Measurements from ENCODE around the gene BBOX1.
"Not testable (repeated sequence)": the region's sequence is repeated elsewhere in the genome, so short reads cannot be mapped to it uniquely, and the experiment has no call there.

BBOX1 gene

GRCh38 chr11:27081056-27081455, 40.4 kb downstream of the BBOX1 start:
- DNase-seq (ENCODE audit: insufficient read length, low spot score) = no peak

GRCh38 chr11:27083241-27083640, 42.6 kb downstream of the BBOX1 start:
- DNase-seq (ENCODE audit: insufficient read length, low spot score) = no peak
- FAIRE-seq = no peak

More at GRCh38 chr11:27081056-27081455, 40.4 kb downstream of the BBOX1 start:
- no peak for FAIRE-seq

GRCh38 chr11:27083782-27084181, 43.2 kb downstream of the BBOX1 start:
- FAIRE-seq (no peak), DNase-seq (ENCODE audit: insufficient read length, low spot score) (no peak)

GRCh38 chr11:27084518-27084917, 43.9 kb downstream of the BBOX1 start:
- no peak for FAIRE-seq
- no peak for DNase-seq (ENCODE audit: insufficient read length, low spot score)

GRCh38 chr11:27085111-27085510, 44.5 kb downstream of the BBOX1 start:
- DNase-seq (ENCODE audit: insufficient read length, low spot score) (no peak), FAIRE-seq (no peak)

DNA sequence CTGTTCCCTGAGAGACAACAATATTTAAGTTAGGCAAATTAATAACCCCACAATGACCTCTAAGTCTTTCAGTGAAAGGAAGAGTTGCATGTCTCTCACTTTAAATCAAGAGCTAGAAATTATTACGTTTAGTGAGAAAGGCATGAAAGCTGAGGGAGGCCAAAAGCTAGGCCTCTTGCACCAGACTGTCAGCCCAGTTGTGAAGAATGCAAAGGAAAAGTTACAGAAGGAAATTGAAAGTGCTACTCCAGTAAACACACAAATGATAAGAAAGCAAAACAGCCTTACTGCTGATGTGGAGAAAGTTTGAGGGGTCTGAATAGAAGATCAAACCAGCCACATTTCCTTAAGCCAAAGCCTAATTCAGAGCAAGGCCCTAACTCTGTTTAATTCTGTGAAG, 45.0 kb downstream of the BBOX1 start:
- DNase-seq (ENCODE audit: insufficient read length, low spot score) (no peak), FAIRE-seq (no peak)

GRCh38 chr11:27087432-27087831, 46.8 kb downstream of the BBOX1 start:
- no peak for FAIRE-seq
- DNase-seq (ENCODE audit: insufficient read length, low spot score) = no peak

DNA sequence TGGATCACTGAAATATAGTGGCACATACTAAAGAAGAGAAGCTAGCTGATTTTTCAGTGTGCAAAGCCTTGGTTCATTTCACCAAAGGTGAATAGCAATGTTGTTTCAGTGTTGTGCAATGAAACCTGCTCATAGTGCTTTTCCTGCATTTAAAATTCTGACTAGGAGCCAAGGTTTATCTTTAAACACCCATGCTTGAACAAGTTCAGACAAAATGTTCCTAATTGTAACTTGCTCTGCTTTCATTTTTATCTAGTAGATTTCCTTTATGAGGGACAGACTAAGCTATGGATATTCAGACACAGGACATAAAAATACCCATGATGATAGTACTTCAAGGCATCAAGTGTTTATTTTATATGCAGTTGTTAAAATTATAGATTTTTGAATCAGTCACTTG, 47.7 kb downstream of the BBOX1 start:
- no peak for DNase-seq (ENCODE audit: insufficient read length, low spot score)
- no peak for FAIRE-seq

DNA sequence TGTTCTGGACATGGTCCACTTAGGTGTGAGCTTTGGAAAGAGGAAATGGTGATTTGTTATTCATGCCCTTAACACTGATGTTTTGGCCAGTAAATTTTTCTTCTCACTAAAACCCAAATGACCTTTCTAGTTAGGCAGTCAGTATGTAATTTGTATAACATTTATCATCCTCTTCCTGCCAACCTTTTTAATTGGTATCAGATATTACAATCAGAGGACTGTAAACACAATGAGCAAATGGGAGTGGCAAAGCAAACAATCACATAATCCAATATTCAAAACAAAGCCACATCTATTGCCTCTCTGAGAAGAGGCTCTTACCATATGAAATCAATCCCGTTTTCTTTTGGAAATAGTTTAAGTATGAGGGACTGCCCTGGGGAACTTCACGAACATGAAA, 49.1 kb downstream of the BBOX1 start:
- no peak for DNase-seq (ENCODE audit: insufficient read length, low spot score)
- FAIRE-seq = no peak

GRCh38 chr11:27090357-27090948, 49.8 kb downstream of the BBOX1 start:
- FAIRE-seq; DNase-seq (ENCODE audit: insufficient read length, low spot score): not testable (repeated sequence)

- DNase-seq (ENCODE audit: insufficient read length, low spot score) = no peak
- no peak for FAIRE-seq
Observed at GRCh38 chr11:27094120-27094519, 53.5 kb downstream of the BBOX1 start.

- DNase-seq (ENCODE audit: insufficient read length, low spot score) (no peak), FAIRE-seq (no peak)
Observed at GRCh38 chr11:27095059-27095458, 54.4 kb downstream of the BBOX1 start.

- DNase-seq (ENCODE audit: insufficient read length, low spot score) = no peak
- no peak for FAIRE-seq
Observed at GRCh38 chr11:27095887-27096286, 55.3 kb downstream of the BBOX1 start.

GRCh38 chr11:27097551-27097950, 56.9 kb downstream of the BBOX1 start:
- FAIRE-seq = no peak
- DNase-seq (ENCODE audit: insufficient read length, low spot score) = no peak

- DNase-seq (ENCODE audit: insufficient read length, low spot score) (no peak), FAIRE-seq (no peak)
Observed at GRCh38 chr11:27100534-27100933, 59.9 kb downstream of the BBOX1 start.

GRCh38 chr11:27107548-27107947, 66.9 kb downstream of the BBOX1 start:
- no peak for DNase-seq (ENCODE audit: insufficient read length, low spot score)

GRCh38 chr11:27108809-27109208, 68.2 kb downstream of the BBOX1 start:
- DNase-seq (ENCODE audit: insufficient read length, low spot score) (no peak), FAIRE-seq (no peak)

More at GRCh38 chr11:27107548-27107947, 66.9 kb downstream of the BBOX1 start:
- no peak for FAIRE-seq

DNA sequence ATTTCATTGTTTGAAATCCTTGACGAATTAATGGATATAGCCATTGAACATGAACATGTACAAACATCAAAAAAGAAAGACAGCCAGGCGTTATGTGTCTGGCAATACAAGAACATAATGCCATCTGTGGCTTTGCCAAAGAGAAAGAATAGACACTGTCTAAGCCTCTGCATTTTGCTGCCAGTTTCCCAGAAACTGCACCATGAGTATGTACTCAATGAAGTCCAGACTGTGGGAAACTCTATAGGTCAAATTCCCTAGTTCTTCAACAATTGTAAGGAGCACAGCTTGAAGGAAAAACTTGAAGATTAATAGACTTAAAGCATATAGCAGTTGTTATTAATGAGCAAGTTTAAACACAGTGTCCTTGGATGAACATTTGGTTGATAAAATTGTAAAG, 71.3 kb downstream of the BBOX1 start:
- FAIRE-seq (no peak), DNase-seq (ENCODE audit: insufficient read length, low spot score) (no peak)

- DNase-seq (ENCODE audit: insufficient read length, low spot score) (no peak), FAIRE-seq (no peak)
Observed at GRCh38 chr11:27112946-27113345, 72.3 kb downstream of the BBOX1 start.

DNA sequence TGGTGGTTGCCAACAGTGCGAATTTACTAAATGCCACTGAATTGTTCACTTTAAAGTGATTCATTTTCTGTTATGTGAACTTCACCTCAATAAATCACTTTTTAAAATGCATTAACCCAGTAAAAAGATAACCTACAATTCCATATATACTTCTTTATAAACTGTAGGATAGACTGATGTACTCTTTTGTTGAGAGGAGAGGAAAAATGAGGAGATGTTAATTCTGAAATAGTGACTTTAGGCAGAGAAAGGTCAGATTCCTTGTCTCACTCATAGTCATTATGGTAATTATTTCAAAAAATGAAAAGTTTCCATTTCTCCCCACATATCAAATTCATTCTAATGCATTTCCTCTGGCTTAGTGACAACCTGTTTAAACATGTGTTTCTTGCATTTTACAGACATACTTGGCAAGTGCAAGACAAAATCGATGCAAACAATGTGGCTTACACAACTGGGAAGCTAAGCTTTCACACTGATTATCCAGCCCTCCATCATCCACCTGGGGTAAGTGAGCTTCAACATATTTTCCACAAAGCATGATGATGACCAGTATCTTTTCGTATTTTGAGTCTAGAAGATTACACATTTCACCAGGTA, 74.5 kb downstream of the BBOX1 start:
- DNase-seq (ENCODE audit: insufficient read length, low spot score) (no peak), FAIRE-seq (no peak)

DNA sequence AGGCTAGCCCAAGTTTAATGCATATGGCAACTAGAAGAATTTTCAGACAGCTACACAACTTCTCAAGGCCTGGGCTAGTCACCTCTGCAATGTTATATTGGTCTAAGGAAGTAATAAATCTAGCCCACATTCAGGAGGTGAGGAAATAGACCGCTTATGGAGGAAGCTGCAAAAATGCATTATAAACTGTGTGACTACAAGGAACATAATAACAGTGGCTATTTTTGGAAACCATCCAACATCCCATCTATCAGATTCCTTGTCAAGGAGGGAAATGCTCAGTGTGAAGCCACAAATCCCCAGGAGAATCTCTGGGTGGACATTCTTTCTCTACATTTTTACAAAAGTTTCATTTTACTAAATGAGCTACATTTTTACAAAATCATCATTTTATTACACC, 76.1 kb downstream of the BBOX1 start:
- FAIRE-seq = no peak
- no peak for DNase-seq (ENCODE audit: insufficient read length, low spot score)

DNA sequence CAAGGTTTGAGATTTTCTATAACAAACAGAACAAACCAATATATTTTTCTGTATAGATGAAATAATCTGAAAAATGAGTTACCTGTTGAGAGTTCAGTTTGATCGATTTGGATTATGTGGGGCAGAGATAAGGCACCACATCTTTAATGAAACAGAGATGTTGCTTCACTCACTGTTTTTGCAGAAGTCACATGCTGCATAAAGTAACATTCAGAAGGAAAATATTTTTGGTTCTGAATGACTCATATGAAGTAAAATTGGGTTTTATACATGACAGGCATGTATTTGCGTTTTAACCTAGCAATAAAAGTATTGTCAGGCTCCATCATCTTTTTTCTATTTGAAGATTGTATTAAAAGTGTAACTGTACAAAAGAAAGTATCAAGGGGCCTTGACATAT, 77.8 kb downstream of the BBOX1 start:
- no peak for DNase-seq (ENCODE audit: insufficient read length, low spot score)

DNA sequence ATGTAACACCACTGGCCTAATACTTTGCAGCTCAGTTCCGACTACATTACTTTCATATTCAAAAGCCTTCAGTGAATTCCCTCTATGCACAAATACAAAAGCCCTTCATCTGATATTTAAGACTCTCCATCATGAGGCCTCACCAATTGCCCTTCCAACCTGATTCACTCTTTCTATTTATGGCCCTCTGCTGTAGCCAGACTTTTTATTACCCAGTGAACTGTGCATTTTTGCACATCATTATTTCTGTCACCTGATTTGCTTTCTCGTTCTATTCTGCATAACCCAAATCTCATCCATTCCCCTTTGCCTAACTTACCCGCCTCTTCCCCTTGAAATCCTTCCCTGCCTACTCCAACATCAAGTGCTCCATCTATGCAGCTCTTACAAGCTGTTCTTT, 78.3 kb downstream of the BBOX1 start:
- no peak for DNase-seq (ENCODE audit: insufficient read length, low spot score)
- FAIRE-seq = no peak

More for the DNA sequence above, 77.8 kb downstream of the BBOX1 start:
- FAIRE-seq = no peak

Measured in HTR-8/SVneo (cell line).